GM18520 (cell line): ENCODE measurements around the gene AP3B1.

Experiments used
- ATAC-seq: cut with Tn5 transposase; IDR thresholded peaks from one replicate; pipeline ENCODE4 v1.9.1; 2021; ENCODE audit not compliant: unreplicated experiment

The AP3B1 gene

GRCh38 chr5:78294248-78295034, at the start of gene AP3B1:
TSS of gene AP3B1 (minus strand) at chr5:78294698. CDS start at chr5:78294579, 119 bp downstream.
- peak; percentile 89 for ATAC-seq

GRCh38 chr5:78341440-78341839, 46.9 kb upstream of the AP3B1 start:
- ATAC-seq: no peak

- no peak for ATAC-seq
These were observed 45.3 kb upstream of the AP3B1 start for GRCh38 chr5:78339617-78340436.

GRCh38 chr5:78336698-78337097, 42.2 kb upstream of the AP3B1 start:
- no peak for ATAC-seq

- ATAC-seq: no peak
These were observed 41.5 kb upstream of the AP3B1 start for GRCh38 chr5:78335976-78336375.

GRCh38 chr5:78334811-78335210, 40.3 kb upstream of the AP3B1 start:
- ATAC-seq: no peak

GRCh38 chr5:78331523-78332080, 37.1 kb upstream of the AP3B1 start:
- ATAC-seq: no peak

GRCh38 chr5:78328585-78329173, 34.2 kb upstream of the AP3B1 start:
- no peak for ATAC-seq

- no peak for ATAC-seq
These were observed 33.4 kb upstream of the AP3B1 start for GRCh38 chr5:78327761-78328510.

- no peak for ATAC-seq
These were observed 32.4 kb upstream of the AP3B1 start for GRCh38 chr5:78326930-78327329.

- no peak for ATAC-seq
These were observed 28.7 kb upstream of the AP3B1 start for GRCh38 chr5:78323241-78323640.

GRCh38 chr5:78320401-78320800, 25.9 kb upstream of the AP3B1 start:
- no peak for ATAC-seq

- no peak for ATAC-seq
These were observed 23.8 kb upstream of the AP3B1 start for GRCh38 chr5:78318337-78318736.

- ATAC-seq: no peak
These were observed 23.0 kb upstream of the AP3B1 start for GRCh38 chr5:78317515-78317914.

- ATAC-seq: no peak
These were observed 14.2 kb upstream of the AP3B1 start for GRCh38 chr5:78308703-78309102.

GRCh38 chr5:78300464-78301045, 6.1 kb upstream of the AP3B1 start:
- no peak for ATAC-seq

- ATAC-seq: no peak
These were observed 800 bp upstream of the AP3B1 start for GRCh38 chr5:78295035-78295961.

GRCh38 chr5:78293851-78294247, 649 bp downstream of the AP3B1 start:
- no peak for ATAC-seq

GRCh38 chr5:78291687-78292086, 2.8 kb downstream of the AP3B1 start:
- ATAC-seq: no peak
